GM23338 (cell line): ENCODE results near the gene UIMC1. TPM values are rescaled to one million over a fixed set of nuclear protein-coding genes. Genes with fewer than 3 reads are reported as not detected.

Experiments
- ATAC-seq: fragments of 200-7000 bp; cut with Tn5 transposase; 3 replicates; pipeline ENCODE4 v1.9.1; 2020
- DNase-seq: peaks from one replicate; pipeline ENCODE4 v3.0.0-alpha.2; 2015; ENCODE audit warnings: low spot score
- H2AFZ ChIP-seq: fragments of 200-600 bp; sonication (generic); 2 replicates; pipeline ENCODE4 v1.8.0; 2016; ENCODE audit warnings: antibody characterized with exemption, mild to moderate bottlenecking, moderate library complexity
- H3F3A ChIP-seq: fragments of 200-600 bp; sonication (generic); replicated peaks from 2 replicates; pipeline ENCODE4 v1.8.0; 2017; ENCODE audit warnings: antibody characterized with exemption, mixed run types, low read depth
- H3K27ac ChIP-seq: fragments of 200-600 bp; sonication (generic); 2 replicates; pipeline ENCODE4 v1.6.1; 2016; ENCODE audit warnings: low read depth
- H3K27me3 ChIP-seq: fragments of 200-600 bp; sonication (generic); 2 replicates; pipeline ENCODE4 v1.8.0; 2016; ENCODE audit warnings: mild to moderate bottlenecking, mixed run types, moderate library complexity; ENCODE audit not compliant: insufficient read depth
- H3K36me3 ChIP-seq: fragments of 200-600 bp; sonication (generic); 2 replicates; pipeline ENCODE4 v1.8.0; 2016; ENCODE audit warnings: mild to moderate bottlenecking; ENCODE audit not compliant: insufficient read depth
- H3K4me1 ChIP-seq: fragments of 200-600 bp; sonication (generic); 2 replicates; pipeline ENCODE4 v1.8.0; 2016; ENCODE audit warnings: mild to moderate bottlenecking, moderate library complexity; ENCODE audit not compliant: insufficient read depth
- H3K4me2 ChIP-seq: fragments of 200-600 bp; sonication (generic); 2 replicates; pipeline ENCODE4 v1.7.1; 2017; ENCODE audit warnings: mixed run types
- H3K4me3 ChIP-seq: fragments of 200-600 bp; sonication (generic); 2 replicates; pipeline ENCODE4 v1.6.1; 2016; ENCODE audit warnings: mixed run types
- H3K79me2 ChIP-seq: fragments of 200-600 bp; sonication (generic); replicated peaks from 2 replicates; pipeline ENCODE4 v1.8.0; 2017; ENCODE audit warnings: mild to moderate bottlenecking; ENCODE audit not compliant: insufficient read depth
- H3K9me2 ChIP-seq: fragments of 200-600 bp; sonication (generic); 2 replicates; pipeline ENCODE4 v1.8.0; 2017; ENCODE audit not compliant: insufficient read depth
- H4K20me1 ChIP-seq: fragments of 200-600 bp; sonication (generic); replicated peaks from 2 replicates; pipeline ENCODE4 v1.8.0; 2017; ENCODE audit warnings: mild to moderate bottlenecking; ENCODE audit not compliant: insufficient read depth
- H3K27ac Mint-ChIP-seq: 2 replicates; pipeline ENCODE4 v1.8.0; 2020; ENCODE audit warnings: inconsistent platforms, mild to moderate bottlenecking, moderate library complexity, mixed read lengths
- H3K27me3 Mint-ChIP-seq: 3 replicates; pipeline ENCODE4 v1.8.0; 2022; ENCODE audit warnings: low read depth, mild to moderate bottlenecking, moderate library complexity, mixed read lengths, inconsistent platforms; ENCODE audit not compliant: insufficient read depth, poor library complexity
- H3K36me3 Mint-ChIP-seq: 3 replicates; pipeline ENCODE4 v1.8.0; 2021; ENCODE audit warnings: low read depth, mild to moderate bottlenecking, inconsistent platforms, moderate library complexity, mixed read lengths
- H3K4me1 Mint-ChIP-seq: 3 replicates; pipeline ENCODE4 v1.8.0; 2020; ENCODE audit warnings: mild to moderate bottlenecking, inconsistent platforms, mixed read lengths
- H3K4me3 Mint-ChIP-seq: 3 replicates; pipeline ENCODE4 v1.8.0; 2021; ENCODE audit warnings: moderate library complexity, mild to moderate bottlenecking, inconsistent platforms, mixed read lengths
- H3K9me3 Mint-ChIP-seq: 3 replicates; pipeline ENCODE4 v1.8.0; 2020; ENCODE audit warnings: moderate library complexity, mild to moderate bottlenecking, inconsistent platforms, mixed read lengths
- CREB1 ChIP-seq: fragments of 250-450 bp; sonication (Bioruptor Pico); IDR thresholded peaks from 2 replicates; pipeline ENCODE4 v1.5.0; 2020; ENCODE audit warnings: low read depth, mild to moderate bottlenecking, moderate library complexity
- CTCF ChIP-seq, 2 experiments: fragments of 200-600 bp in 1 of 2; sonication (generic) in 1 of 2; conservative IDR thresholded peaks; 2 replicates each; pipeline versions ENCODE4 v1.5.1 to v1.6.1; 2016 to 2017; ENCODE audit warnings: antibody characterized with exemption in 2 of 2, low read depth in 2 of 2, mild to moderate bottlenecking in 2 of 2, moderate library complexity in 1 of 2
- EZH2 ChIP-seq: fragments of 200-600 bp; sonication (generic); IDR thresholded peaks from one replicate; pipeline ENCODE4 v1.8.0; 2017; ENCODE audit warnings: antibody characterized with exemption, mild to moderate bottlenecking, low read depth; ENCODE audit not compliant: unreplicated experiment
- EZH2phosphoT487 ChIP-seq: fragments of 200-600 bp; sonication (generic); IDR thresholded peaks from one replicate; pipeline ENCODE4 v1.8.1; 2018; ENCODE audit warnings: antibody characterized with exemption; ENCODE audit not compliant: unreplicated experiment
- NANOG ChIP-seq: IDR thresholded peaks from 2 replicates; pipeline ENCODE4 v1.6.1; 2016; ENCODE audit warnings: antibody characterized with exemption, borderline replicate concordance
- POLR2AphosphoS5 ChIP-seq: IDR thresholded peaks from 2 replicates; pipeline ENCODE4 v1.6.1; 2016; ENCODE audit warnings: antibody characterized with exemption, low read depth
- REST ChIP-seq: IDR thresholded peaks from one replicate; pipeline ENCODE4 v1.6.1; 2018; ENCODE audit warnings: antibody characterized with exemption; ENCODE audit not compliant: unreplicated experiment
- STAT1 ChIP-seq: IDR thresholded peaks from one replicate; pipeline ENCODE4 v1.6.1; 2016; ENCODE audit warnings: antibody characterized with exemption; ENCODE audit not compliant: unreplicated experiment
- ZNF114 ChIP-seq: fragments of 250-450 bp; sonication (Bioruptor Pico); IDR thresholded peaks from 2 replicates; pipeline ENCODE4 v1.5.0; 2020; ENCODE audit warnings: mild to moderate bottlenecking, moderate library complexity
- ZNF331 ChIP-seq: fragments of 250-450 bp; sonication (Bioruptor Pico); IDR thresholded peaks from 2 replicates; pipeline ENCODE4 v1.5.0; 2020; ENCODE audit warnings: low read depth, mild to moderate bottlenecking, moderate library complexity
- polyA plus RNA-seq: library from polyadenylated mRNA; unstranded; fragments of >200 nt; fragmentation: Nextera tagmentation; extraction: Ambion mirVana; gene quantifications from 2 replicates; pipeline ENCODE4 v1.2.1, GENCODE V29; 2016
- total RNA-seq: library from RNA; depleted of rRNA; stranded (reverse); fragments of >200 nt; shearing (Covaris generic); gene quantifications from 2 replicates; pipeline ENCODE4 v1.2.3, GENCODE V29; 2014
- TF ChIP-seq, protein P1 (sequence below): IDR thresholded peaks from 2 replicates; pipeline ENCODE4 v1.6.1; 2016; ENCODE audit warnings: antibody characterized with exemption
- TF ChIP-seq, protein P2 (sequence below): fragments of 250-450 bp; sonication (Bioruptor Pico); IDR thresholded peaks from 2 replicates; pipeline ENCODE4 v1.5.0; 2020; ENCODE audit warnings: mild to moderate bottlenecking, moderate library complexity

Gene UIMC1
- total and polyA plus RNA-seq, 2 experiments from 2014 or later, result 36.4 to 40.1 TPM

DNA sequence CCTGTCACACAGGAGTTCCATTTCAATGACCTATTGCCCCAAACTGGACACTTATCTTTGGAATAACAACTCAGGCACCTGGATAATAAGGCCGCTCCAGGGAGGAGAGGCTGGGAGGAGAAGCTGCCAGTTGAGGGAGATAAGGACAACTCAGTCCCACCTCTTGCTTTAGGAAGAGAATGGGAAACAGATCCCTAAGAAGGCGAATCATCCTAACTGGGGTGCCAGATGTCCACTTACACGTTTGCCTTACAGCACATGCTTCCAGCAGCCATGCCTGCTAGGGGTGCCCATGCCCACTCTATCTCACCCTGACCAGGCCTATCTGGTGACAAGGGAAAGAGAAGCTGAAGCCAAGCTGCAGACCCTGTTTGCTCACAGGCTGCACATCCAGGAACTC lies 113.9 kb downstream of the UIMC1 start (continued):
- no peak for TF ChIP-seq CTCF (conservative IDR thresholded peaks at IDR 0.05; ENCODE audit: low read depth in 2 of 2)
- TF ChIP-seq NANOG, result no peak
- TF ChIP-seq EZH2phosphoT487, result no peak
- TF ChIP-seq EZH2, result no peak
- no peak for TF ChIP-seq CREB1 (CRISPR knock-in tag)
- no peak for TF ChIP-seq ZNF114 (CRISPR knock-in tag)
- TF ChIP-seq REST, result no peak

- DNase-seq (no peak), ATAC-seq (no peak)
- Mint-ChIP-seq H3K27ac (no peak overlapping the region), H3K27me3 (peaks cover 7% of the 10 kb centered on the region), H3K9me3 (no peaks in the 10 kb centered on the region), H3K4me3 (no peak overlapping the region), H3K36me3 (no peaks in the 10 kb centered on the region), H3K4me1 (no peaks in the 10 kb centered on the region)
- H3K4me1 ChIP-seq, result no peaks in the 10 kb centered on the region
- H3K4me3 ChIP-seq, result no peak overlapping the region
- no peak overlapping the region for H3K27ac ChIP-seq
- H3K36me3 ChIP-seq, result no peaks in the 10 kb centered on the region
- H3K27me3 ChIP-seq, result no peaks in the 10 kb centered on the region
- H3K79me2 ChIP-seq, result no peaks in the 10 kb centered on the region
- H2AFZ ChIP-seq, result no peak overlapping the region
- H3K4me2 ChIP-seq, result no peak overlapping the region
- H4K20me1 ChIP-seq, result no peaks in the 10 kb centered on the region
- no peaks in the 10 kb centered on the region for H3F3A ChIP-seq
- H3K9me2 ChIP-seq, result no peaks in the 10 kb centered on the region
- TF ChIP-seq, protein P1, sequence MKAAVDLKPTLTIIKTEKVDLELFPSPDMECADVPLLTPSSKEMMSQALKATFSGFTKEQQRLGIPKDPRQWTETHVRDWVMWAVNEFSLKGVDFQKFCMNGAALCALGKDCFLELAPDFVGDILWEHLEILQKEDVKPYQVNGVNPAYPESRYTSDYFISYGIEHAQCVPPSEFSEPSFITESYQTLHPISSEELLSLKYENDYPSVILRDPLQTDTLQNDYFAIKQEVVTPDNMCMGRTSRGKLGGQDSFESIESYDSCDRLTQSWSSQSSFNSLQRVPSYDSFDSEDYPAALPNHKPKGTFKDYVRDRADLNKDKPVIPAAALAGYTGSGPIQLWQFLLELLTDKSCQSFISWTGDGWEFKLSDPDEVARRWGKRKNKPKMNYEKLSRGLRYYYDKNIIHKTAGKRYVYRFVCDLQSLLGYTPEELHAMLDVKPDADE, result no peak
- no peak for TF ChIP-seq POLR2AphosphoS5
- no peak for TF ChIP-seq CREB1 (CRISPR knock-in tag)
- TF ChIP-seq, protein P2, sequence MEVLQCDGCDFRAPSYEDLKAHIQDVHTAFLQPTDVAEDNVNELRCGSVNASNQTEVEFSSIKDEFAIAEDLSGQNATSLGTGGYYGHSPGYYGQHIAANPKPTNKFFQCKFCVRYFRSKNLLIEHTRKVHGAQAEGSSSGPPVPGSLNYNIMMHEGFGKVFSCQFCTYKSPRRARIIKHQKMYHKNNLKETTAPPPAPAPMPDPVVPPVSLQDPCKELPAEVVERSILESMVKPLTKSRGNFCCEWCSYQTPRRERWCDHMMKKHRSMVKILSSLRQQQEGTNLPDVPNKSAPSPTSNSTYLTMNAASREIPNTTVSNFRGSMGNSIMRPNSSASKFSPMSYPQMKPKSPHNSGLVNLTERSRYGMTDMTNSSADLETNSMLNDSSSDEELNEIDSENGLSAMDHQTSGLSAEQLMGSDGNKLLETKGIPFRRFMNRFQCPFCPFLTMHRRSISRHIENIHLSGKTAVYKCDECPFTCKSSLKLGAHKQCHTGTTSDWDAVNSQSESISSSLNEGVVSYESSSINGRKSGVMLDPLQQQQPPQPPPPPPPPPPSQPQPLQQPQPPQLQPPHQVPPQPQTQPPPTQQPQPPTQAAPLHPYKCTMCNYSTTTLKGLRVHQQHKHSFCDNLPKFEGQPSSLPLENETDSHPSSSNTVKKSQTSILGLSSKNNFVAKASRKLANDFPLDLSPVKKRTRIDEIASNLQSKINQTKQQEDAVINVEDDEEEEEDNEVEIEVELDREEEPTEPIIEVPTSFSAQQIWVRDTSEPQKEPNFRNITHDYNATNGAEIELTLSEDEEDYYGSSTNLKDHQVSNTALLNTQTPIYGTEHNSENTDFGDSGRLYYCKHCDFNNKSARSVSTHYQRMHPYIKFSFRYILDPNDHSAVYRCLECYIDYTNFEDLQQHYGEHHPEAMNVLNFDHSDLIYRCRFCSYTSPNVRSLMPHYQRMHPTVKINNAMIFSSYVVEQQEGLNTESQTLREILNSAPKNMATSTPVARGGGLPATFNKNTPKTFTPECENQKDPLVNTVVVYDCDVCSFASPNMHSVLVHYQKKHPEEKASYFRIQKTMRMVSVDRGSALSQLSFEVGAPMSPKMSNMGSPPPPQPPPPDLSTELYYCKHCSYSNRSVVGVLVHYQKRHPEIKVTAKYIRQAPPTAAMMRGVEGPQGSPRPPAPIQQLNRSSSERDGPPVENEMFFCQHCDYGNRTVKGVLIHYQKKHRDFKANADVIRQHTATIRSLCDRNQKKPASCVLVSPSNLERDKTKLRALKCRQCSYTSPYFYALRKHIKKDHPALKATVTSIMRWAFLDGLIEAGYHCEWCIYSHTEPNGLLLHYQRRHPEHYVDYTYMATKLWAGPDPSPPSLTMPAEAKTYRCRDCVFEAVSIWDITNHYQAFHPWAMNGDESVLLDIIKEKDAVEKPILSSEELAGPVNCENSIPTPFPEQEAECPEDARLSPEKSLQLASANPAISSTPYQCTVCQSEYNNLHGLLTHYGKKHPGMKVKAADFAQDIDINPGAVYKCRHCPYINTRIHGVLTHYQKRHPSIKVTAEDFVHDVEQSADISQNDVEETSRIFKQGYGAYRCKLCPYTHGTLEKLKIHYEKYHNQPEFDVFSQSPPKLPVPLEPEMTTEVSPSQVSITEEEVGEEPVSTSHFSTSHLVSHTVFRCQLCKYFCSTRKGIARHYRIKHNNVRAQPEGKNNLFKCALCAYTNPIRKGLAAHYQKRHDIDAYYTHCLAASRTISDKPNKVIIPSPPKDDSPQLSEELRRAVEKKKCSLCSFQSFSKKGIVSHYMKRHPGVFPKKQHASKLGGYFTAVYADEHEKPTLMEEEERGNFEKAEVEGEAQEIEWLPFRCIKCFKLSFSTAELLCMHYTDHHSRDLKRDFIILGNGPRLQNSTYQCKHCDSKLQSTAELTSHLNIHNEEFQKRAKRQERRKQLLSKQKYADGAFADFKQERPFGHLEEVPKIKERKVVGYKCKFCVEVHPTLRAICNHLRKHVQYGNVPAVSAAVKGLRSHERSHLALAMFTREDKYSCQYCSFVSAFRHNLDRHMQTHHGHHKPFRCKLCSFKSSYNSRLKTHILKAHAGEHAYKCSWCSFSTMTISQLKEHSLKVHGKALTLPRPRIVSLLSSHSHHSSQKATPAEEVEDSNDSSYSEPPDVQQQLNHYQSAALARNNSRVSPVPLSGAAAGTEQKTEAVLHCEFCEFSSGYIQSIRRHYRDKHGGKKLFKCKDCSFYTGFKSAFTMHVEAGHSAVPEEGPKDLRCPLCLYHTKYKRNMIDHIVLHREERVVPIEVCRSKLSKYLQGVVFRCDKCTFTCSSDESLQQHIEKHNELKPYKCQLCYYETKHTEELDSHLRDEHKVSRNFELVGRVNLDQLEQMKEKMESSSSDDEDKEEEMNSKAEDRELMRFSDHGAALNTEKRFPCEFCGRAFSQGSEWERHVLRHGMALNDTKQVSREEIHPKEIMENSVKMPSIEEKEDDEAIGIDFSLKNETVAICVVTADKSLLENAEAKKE (CRISPR knock-in tag), result no peak
- no peak for TF ChIP-seq EZH2
- TF ChIP-seq ZNF331 (CRISPR knock-in tag), result no peak
- TF ChIP-seq STAT1, result no peak
Measured at GRCh38 chr5:176891331-176891958, 115.1 kb downstream of the UIMC1 start.
